Mesendoderm (in vitro differentiated cells): Measurements from ENCODE around the gene ZNF75A.

Experiments used
- DNase-seq: peaks from one replicate; pipeline ENCODE4 v3.0.0; 2013
- H2AK5ac ChIP-seq: 2 replicates; pipeline ENCODE4 v1.6.1; 2013; ENCODE audit warnings: low read length, inconsistent platforms
- H2BK120ac ChIP-seq: 2 replicates; pipeline ENCODE4 v1.6.1; 2013; ENCODE audit warnings: low read depth, mild to moderate bottlenecking, low read length, moderate library complexity, mixed read lengths
- H2BK15ac ChIP-seq: replicated peaks from 2 replicates; pipeline ENCODE4 v1.6.1; 2013; ENCODE audit warnings: low read depth, mild to moderate bottlenecking, moderate library complexity
- H2BK5ac ChIP-seq: 2 replicates; pipeline ENCODE4 v1.6.1; 2013; ENCODE audit warnings: low read length, inconsistent platforms
- H3K18ac ChIP-seq: 2 replicates; pipeline ENCODE4 v1.6.1; 2013; ENCODE audit warnings: mild to moderate bottlenecking, low read length, mixed read lengths
- H3K23ac ChIP-seq: one replicate; pipeline ENCODE4 v1.6.1; 2013; ENCODE audit warnings: low read length
- H3K27ac ChIP-seq: 2 replicates; pipeline ENCODE4 v1.5.1; 2013; ENCODE audit warnings: low read depth, mild to moderate bottlenecking, inconsistent platforms, low read length, moderate library complexity
- H3K27me3 ChIP-seq: 2 replicates; pipeline ENCODE4 v1.6.1; 2013; ENCODE audit warnings: low read length, control low read depth, mild to moderate bottlenecking, inconsistent platforms; ENCODE audit not compliant: insufficient read depth, poor library complexity
- H3K36me3 ChIP-seq: 2 replicates; pipeline ENCODE4 v1.6.1; 2013; ENCODE audit warnings: low read length, inconsistent platforms; ENCODE audit not compliant: control insufficient read depth, insufficient read depth
- H3K4ac ChIP-seq: one replicate; pipeline ENCODE4 v1.6.1; 2013; ENCODE audit warnings: low read depth, mild to moderate bottlenecking, low read length, moderate library complexity
- H3K4me1 ChIP-seq: 2 replicates; pipeline ENCODE4 v1.6.1; 2013; ENCODE audit warnings: low read depth, low read length, inconsistent platforms; ENCODE audit not compliant: control insufficient read depth
- H3K4me2 ChIP-seq: 2 replicates; pipeline ENCODE4 v1.6.1; 2013; ENCODE audit warnings: low read length
- H3K4me3 ChIP-seq: 2 replicates; pipeline ENCODE4 v1.5.1; 2013; ENCODE audit warnings: mild to moderate bottlenecking, low read length
- H3K56ac ChIP-seq: one replicate; pipeline ENCODE4 v1.6.1; 2013; ENCODE audit warnings: low read length
- H3K79me1 ChIP-seq: 2 replicates; pipeline ENCODE4 v1.6.1; 2013; ENCODE audit warnings: low read length, inconsistent platforms
- H3K79me2 ChIP-seq: 2 replicates; pipeline ENCODE4 v1.6.1; 2013; ENCODE audit warnings: mild to moderate bottlenecking, low read length; ENCODE audit not compliant: control insufficient read depth, insufficient read depth
- H3K9ac ChIP-seq: 2 replicates; pipeline ENCODE4 v1.6.1; 2013; ENCODE audit warnings: low read length, inconsistent platforms
- H4K5ac ChIP-seq: one replicate; pipeline ENCODE4 v1.6.1; 2013; ENCODE audit warnings: low read length
- H4K8ac ChIP-seq: one replicate; pipeline ENCODE4 v1.6.1; 2013; ENCODE audit warnings: low read depth, mild to moderate bottlenecking, control low read depth, low read length, moderate library complexity
- WGBS: extraction: QIAGEN DNeasy Blood & Tissue Kit; methylation state at CpG from one replicate; pipeline ENCODE4 v1.1.7; 2013; ENCODE audit warnings: low lambda C conversion rate, missing lambda C conversion rate; ENCODE audit not compliant: insufficient coverage; ENCODE audit errors: extremely low coverage; 5-methylcytosine and 5-hydroxymethylcytosine counted together

The ZNF75A gene

DNA sequence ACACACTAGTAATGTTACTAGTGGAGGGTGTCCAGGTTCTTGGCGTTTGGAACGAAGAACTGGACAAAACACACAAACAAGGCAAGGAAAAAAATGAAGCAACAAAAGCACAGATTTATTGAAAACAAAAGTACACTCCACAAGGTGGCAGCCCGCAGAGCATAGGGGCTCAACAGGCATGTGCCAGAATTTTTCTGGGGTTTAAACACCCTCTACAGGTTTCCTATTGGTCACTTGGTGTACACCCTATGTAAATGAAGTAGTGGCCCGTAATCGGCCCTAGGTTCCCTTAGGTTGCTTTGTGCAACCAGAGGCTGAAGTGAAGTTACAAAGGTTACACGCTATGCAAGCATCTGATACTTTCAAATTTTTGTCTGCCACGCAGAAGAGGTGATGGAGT lies 58.5 kb downstream of the ZNF75A start:
- H3K79me1 ChIP-seq, result no peaks in the 10 kb centered on the region
- no peak overlapping the region for H3K18ac ChIP-seq
- H3K9ac ChIP-seq, result no peak overlapping the region
- H4K5ac ChIP-seq, result no peak overlapping the region
- WGBS, result no CpG with 5 or more reads among the region's 7 CpGs
- H3K4me2 ChIP-seq, result no peak overlapping the region
- no peak overlapping the region for H3K4ac ChIP-seq
- H2BK15ac ChIP-seq, result no peak overlapping the region
- no peak overlapping the region for H2AK5ac ChIP-seq
- H3K56ac ChIP-seq, result no peak overlapping the region
- H2BK120ac ChIP-seq, result no peak overlapping the region
- no peaks in the 10 kb centered on the region for H3K27me3 ChIP-seq
- no peak overlapping the region for H3K27ac ChIP-seq
- no peak overlapping the region for H2BK5ac ChIP-seq
- no peaks in the 10 kb centered on the region for H3K4me1 ChIP-seq
- no peaks in the 10 kb centered on the region for H3K36me3 ChIP-seq
- no peak for DNase-seq
- H3K4me3 ChIP-seq, result no peak overlapping the region
- no peak overlapping the region for H3K23ac ChIP-seq
- H4K8ac ChIP-seq, result no peak overlapping the region
- H3K79me2 ChIP-seq, result no peaks in the 10 kb centered on the region

DNA sequence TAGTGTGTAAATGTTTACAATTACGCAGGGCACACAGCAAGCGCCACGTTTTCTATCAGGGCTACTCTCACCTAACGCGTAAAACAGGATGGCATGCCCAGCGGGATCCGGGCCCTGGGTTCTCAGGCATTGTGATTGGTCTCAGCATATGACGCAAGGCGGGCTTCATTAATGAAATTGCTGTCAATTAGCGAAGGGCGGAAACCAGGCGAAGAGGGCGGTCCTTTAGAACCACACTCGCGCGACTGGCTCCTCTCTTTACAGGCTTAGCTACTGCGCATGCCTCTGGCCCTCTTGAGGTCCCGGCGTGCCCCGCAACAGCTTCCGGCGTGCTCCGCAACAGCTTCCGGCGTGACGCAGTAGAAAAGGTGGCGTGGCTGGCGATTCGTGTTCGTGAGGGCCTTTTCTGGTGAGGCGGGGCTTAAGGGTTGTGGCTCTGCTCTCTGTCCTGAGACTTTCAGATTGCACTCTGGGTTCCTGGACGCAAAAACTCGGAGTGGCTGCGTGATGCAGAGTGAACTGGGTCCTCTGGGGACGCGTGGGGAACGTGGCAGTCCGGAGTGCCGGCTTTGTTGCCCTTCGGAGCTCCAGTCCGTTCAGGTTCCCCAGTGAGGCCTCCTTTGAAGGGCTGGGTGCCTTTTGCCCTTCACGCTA lies 59.6 kb downstream of the ZNF75A start:
- Histone ChIP-seq H2BK15ac (no peak overlapping the region), H3K27ac (no peak overlapping the region), H3K4ac (no peak overlapping the region), H3K4me3 (no peak overlapping the region), H3K79me2 (no peaks in the 10 kb centered on the region), H3K9ac (no peak overlapping the region), H3K4me2 (no peak overlapping the region), H3K56ac (no peak overlapping the region), H3K79me1 (no peaks in the 10 kb centered on the region), H3K4me1 (no peaks in the 10 kb centered on the region), H2AK5ac (no peak overlapping the region), H3K36me3 (no peaks in the 10 kb centered on the region), H4K8ac (no peak overlapping the region), H3K18ac (no peak overlapping the region), H2BK120ac (no peak overlapping the region), H2BK5ac (no peak overlapping the region), H4K5ac (no peak overlapping the region), H3K23ac (no peak overlapping the region), H3K27me3 (no peaks in the 10 kb centered on the region)
- WGBS, result no CpG with 5 or more reads among the region's 42 CpGs
- DNase-seq, result no peak
